SK-N-SH treated with all-trans-retinoic acid at 6 μM for 48 hours (cell line): ENCODE measurements around the gene TTYH2.

Experiments
- ATAC-seq: fragments of 200-7000 bp; cut with Tn5 transposase; 3 replicates; pipeline ENCODE4 v1.9.1; 2020; ENCODE audit warnings: mild to moderate bottlenecking, moderate library complexity
- ARNTL ChIP-seq: fragments of 450-650 bp; formaldehyde crosslinking; IDR thresholded peaks from 2 replicates; pipeline ENCODE4 v1.5.0; 2020; ENCODE audit warnings: low read depth, mild to moderate bottlenecking, moderate library complexity, borderline replicate concordance
- BACH2 ChIP-seq: fragments of 250-450 bp; sonication (Bioruptor Pico); IDR thresholded peaks from 2 replicates; pipeline ENCODE4 v1.9.0; 2021; ENCODE audit warnings: mild to moderate bottlenecking, borderline replicate concordance
- CREB5 ChIP-seq: fragments of 250-450 bp; sonication (Bioruptor Pico); IDR thresholded peaks from 2 replicates; pipeline ENCODE4 v1.5.1; 2020; ENCODE audit warnings: low read depth, mild to moderate bottlenecking, moderate library complexity
- CSDC2 ChIP-seq: fragments of 250-450 bp; sonication (Bioruptor Pico); IDR thresholded peaks from 2 replicates; pipeline ENCODE4 v1.5.0; 2020; ENCODE audit warnings: mild to moderate bottlenecking, moderate library complexity
- CSRNP3 ChIP-seq: fragments of 250-450 bp; sonication (Bioruptor Pico); IDR thresholded peaks from 2 replicates; pipeline ENCODE4 v1.5.1; 2021; ENCODE audit warnings: mild to moderate bottlenecking, moderate library complexity
- GLIS3 ChIP-seq: fragments of 250-450 bp; sonication (Bioruptor Pico); IDR thresholded peaks from 2 replicates; pipeline ENCODE4 v1.5.0; 2020; ENCODE audit warnings: mild to moderate bottlenecking, moderate library complexity
- ISL1 ChIP-seq: fragments of 250-450 bp; sonication (Bioruptor Pico); IDR thresholded peaks from 2 replicates; pipeline ENCODE4 v2.1.2; 2022; ENCODE audit warnings: mild to moderate bottlenecking, moderate library complexity
- OSR1 ChIP-seq: fragments of 250-450 bp; sonication (Bioruptor Pico); IDR thresholded peaks from 2 replicates; pipeline ENCODE4 v1.8.0; 2022; ENCODE audit warnings: moderate library complexity, mild to moderate bottlenecking, inconsistent platforms
- POU6F1 ChIP-seq: fragments of 250-450 bp; sonication (Bioruptor Pico); IDR thresholded peaks from 2 replicates; pipeline ENCODE4 v1.8.0; 2021; ENCODE audit warnings: low read depth, mild to moderate bottlenecking, moderate library complexity, borderline replicate concordance
- PPARA ChIP-seq: fragments of 250-450 bp; sonication (Bioruptor Pico); IDR thresholded peaks from 2 replicates; pipeline ENCODE4 v1.5.0; 2020; ENCODE audit warnings: mild to moderate bottlenecking, borderline replicate concordance
- RARB ChIP-seq: fragments of 250-450 bp; sonication (Bioruptor Pico); IDR thresholded peaks from 2 replicates; pipeline ENCODE4 v1.8.0; 2021; ENCODE audit warnings: mild to moderate bottlenecking, moderate library complexity
- SNAI2 ChIP-seq: fragments of 250-450 bp; sonication (Bioruptor Pico); IDR thresholded peaks from 2 replicates; pipeline ENCODE4 v1.5.0; 2020; ENCODE audit warnings: mild to moderate bottlenecking, moderate library complexity
- TOX ChIP-seq: fragments of 250-450 bp; sonication (Bioruptor Pico); IDR thresholded peaks from 2 replicates; pipeline ENCODE4 v1.8.0; 2021; ENCODE audit warnings: mild to moderate bottlenecking, moderate library complexity, borderline replicate concordance
- TSHZ2 ChIP-seq: fragments of 250-450 bp; sonication (Bioruptor Pico); IDR thresholded peaks from 2 replicates; pipeline ENCODE4 v1.5.0; 2020; ENCODE audit warnings: mild to moderate bottlenecking, moderate library complexity
- ZC3H10 ChIP-seq: fragments of 250-450 bp; sonication (Bioruptor Pico); IDR thresholded peaks from 2 replicates; pipeline ENCODE4 v1.5.1; 2021; ENCODE audit warnings: mild to moderate bottlenecking, moderate library complexity
- ZFP3 ChIP-seq: fragments of 250-450 bp; sonication (Bioruptor Pico); IDR thresholded peaks from 2 replicates; pipeline ENCODE4 v1.5.0; 2020; ENCODE audit warnings: mild to moderate bottlenecking, moderate library complexity
- ZFP30 ChIP-seq: fragments of 450-650 bp; formaldehyde crosslinking; IDR thresholded peaks from 2 replicates; pipeline ENCODE4 v1.5.0; 2022; ENCODE audit warnings: mild to moderate bottlenecking, moderate library complexity
- ZNF565 ChIP-seq: fragments of 450-650 bp; formaldehyde crosslinking; conservative IDR thresholded peaks from 2 replicates; pipeline ENCODE4 v1.5.0; 2020; ENCODE audit warnings: low read depth, mild to moderate bottlenecking, moderate library complexity
- ZNF70 ChIP-seq: fragments of 450-650 bp; formaldehyde crosslinking; IDR thresholded peaks from 2 replicates; pipeline ENCODE4 v1.5.0; 2020; ENCODE audit warnings: mild to moderate bottlenecking, moderate library complexity
- ZNF8 ChIP-seq: fragments of 450-650 bp; formaldehyde crosslinking; IDR thresholded peaks from 2 replicates; pipeline ENCODE4 v1.5.0; 2020; ENCODE audit warnings: mild to moderate bottlenecking, moderate library complexity

TTYH2 gene

GRCh38 chr17:74283371-74283673, 70.0 kb downstream of the TTYH2 start (continued):
- no peak for TF ChIP-seq TSHZ2 (CRISPR knock-in tag)
- no peak for TF ChIP-seq BACH2 (CRISPR knock-in tag)
- TF ChIP-seq ZNF70 (CRISPR knock-in tag): no peak
- TF ChIP-seq ZFP3: no peak
- no peak for TF ChIP-seq TOX (CRISPR knock-in tag)
- TF ChIP-seq ZNF565 (CRISPR knock-in tag): no peak
- no peak for TF ChIP-seq ZFP30 (CRISPR knock-in tag)
- no peak for TF ChIP-seq RARB (CRISPR knock-in tag)
- no peak for TF ChIP-seq ZC3H10 (CRISPR knock-in tag)

- ATAC-seq: no peak
- TF ChIP-seq TOX (CRISPR knock-in tag): no peak
- TF ChIP-seq ZFP30 (CRISPR knock-in tag): no peak
- no peak for TF ChIP-seq TSHZ2 (CRISPR knock-in tag)
Measured at GRCh38 chr17:74287031-74287602, 73.7 kb downstream of the TTYH2 start.

- ATAC-seq: no peak
- TF ChIP-seq CSRNP3 (CRISPR knock-in tag): no peak
- TF ChIP-seq ZC3H10 (CRISPR knock-in tag): no peak
- no peak for TF ChIP-seq ZNF70 (CRISPR knock-in tag)
- no peak for TF ChIP-seq PPARA (CRISPR knock-in tag)
- TF ChIP-seq ARNTL (CRISPR knock-in tag): no peak
- no peak for TF ChIP-seq SNAI2
- no peak for TF ChIP-seq ZFP30 (CRISPR knock-in tag)
- TF ChIP-seq CREB5 (CRISPR knock-in tag): no peak
- TF ChIP-seq TSHZ2 (CRISPR knock-in tag): no peak
- TF ChIP-seq GLIS3 (CRISPR knock-in tag): no peak
- no peak for TF ChIP-seq OSR1 (CRISPR knock-in tag)
- no peak for TF ChIP-seq CSDC2 (CRISPR knock-in tag)
- TF ChIP-seq TOX (CRISPR knock-in tag): no peak
- no peak for TF ChIP-seq ZNF8 (CRISPR knock-in tag)
- TF ChIP-seq POU6F1 (CRISPR knock-in tag): no peak
- no peak for TF ChIP-seq ZNF565 (CRISPR knock-in tag)
- no peak for TF ChIP-seq BACH2 (CRISPR knock-in tag)
- no peak for TF ChIP-seq ISL1
- TF ChIP-seq RARB (CRISPR knock-in tag): no peak
Measured at GRCh38 chr17:74288785-74289184, 75.4 kb downstream of the TTYH2 start.
